Measurements from ENCODE around the gene IREB2.

Gene IREB2

DNA sequence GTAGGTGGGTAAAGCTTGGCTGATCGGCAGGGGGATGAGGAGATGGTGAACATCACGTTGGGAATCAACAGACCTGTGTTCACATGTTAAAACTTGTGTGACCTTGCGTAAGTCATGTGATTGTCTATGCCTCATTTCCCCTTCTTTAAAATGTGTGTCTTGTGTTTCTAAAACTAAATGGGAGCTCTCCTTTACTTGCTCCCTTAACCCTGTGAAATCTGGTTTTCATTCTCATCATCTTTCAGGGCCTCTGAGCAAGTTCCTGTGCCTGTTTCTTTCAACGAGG lies 29.7 kb upstream of the IREB2 start:
- no peak for DNase-seq (ENCODE audit: insufficient read length)
- no peak for FAIRE-seq
- TF ChIP-seq TAF1 (IDR thresholded peaks at IDR 0.05; ENCODE audit: borderline replicate concordance, low read depth, low read length) (no peak), POLR2AphosphoS5 (IDR thresholded peaks at IDR 0.05; ENCODE audit: low read depth, low read length) (no peak), POLR2A (IDR thresholded peaks at IDR 0.05; ENCODE audit: low read depth, low read length) (no peak)

DNA sequence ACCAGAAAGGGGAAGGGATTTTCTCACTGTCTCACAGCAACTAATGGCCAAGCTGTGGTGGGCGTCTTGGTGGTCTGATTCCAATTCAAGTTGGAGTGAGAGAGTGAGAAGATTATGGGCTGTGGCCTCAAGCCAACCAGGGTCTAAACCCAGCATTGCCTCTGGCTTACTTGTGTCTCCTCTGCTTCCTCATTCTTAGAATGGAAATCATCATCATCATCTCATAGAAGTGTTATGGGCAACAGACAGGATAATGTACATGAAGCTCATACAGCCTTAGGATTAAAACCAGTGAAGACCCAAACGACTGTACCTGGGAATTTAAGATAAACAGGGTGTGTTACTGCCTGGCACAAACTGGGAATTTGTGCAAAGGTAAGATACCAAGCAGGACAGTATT lies 29.1 kb upstream of the IREB2 start:
- DNase-seq (ENCODE audit: insufficient read length) = no peak
- FAIRE-seq = no peak
- no peak for TF ChIP-seq POLR2A (IDR thresholded peaks at IDR 0.05; ENCODE audit: low read depth, low read length)
- no peak for TF ChIP-seq TAF1 (IDR thresholded peaks at IDR 0.05; ENCODE audit: borderline replicate concordance, low read depth, low read length)
- no peak for TF ChIP-seq POLR2AphosphoS5 (IDR thresholded peaks at IDR 0.05; ENCODE audit: low read depth, low read length)

DNA sequence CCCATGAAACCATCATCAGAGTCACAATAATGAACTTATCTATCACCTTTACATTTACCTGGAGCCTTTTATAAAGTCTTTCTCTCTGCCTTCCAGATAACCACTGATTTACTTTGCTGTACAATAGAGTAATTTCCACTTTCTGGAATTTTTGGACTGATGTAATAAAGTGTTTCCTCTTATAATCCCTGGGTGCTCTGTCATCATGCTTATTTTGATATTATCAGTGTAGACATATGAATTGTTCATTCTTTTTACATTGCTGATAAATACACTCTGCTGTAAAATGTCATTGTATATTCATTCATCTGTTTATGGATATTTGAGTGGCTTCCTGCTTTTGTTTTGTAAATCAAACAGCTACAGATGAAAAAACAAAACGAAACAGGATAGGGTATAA lies 27.0 kb upstream of the IREB2 start:
- TF ChIP-seq POLR2A (IDR thresholded peaks at IDR 0.05; ENCODE audit: low read depth, low read length) (no peak), POLR2AphosphoS5 (IDR thresholded peaks at IDR 0.05; ENCODE audit: low read depth, low read length) (no peak), TAF1 (IDR thresholded peaks at IDR 0.05; ENCODE audit: borderline replicate concordance, low read depth, low read length) (no peak)
- FAIRE-seq = no peak
- DNase-seq (ENCODE audit: insufficient read length) = no peak

- FAIRE-seq = no peak
Observed at GRCh38 chr15:78414621-78415250, 23.3 kb upstream of the IREB2 start.

DNA sequence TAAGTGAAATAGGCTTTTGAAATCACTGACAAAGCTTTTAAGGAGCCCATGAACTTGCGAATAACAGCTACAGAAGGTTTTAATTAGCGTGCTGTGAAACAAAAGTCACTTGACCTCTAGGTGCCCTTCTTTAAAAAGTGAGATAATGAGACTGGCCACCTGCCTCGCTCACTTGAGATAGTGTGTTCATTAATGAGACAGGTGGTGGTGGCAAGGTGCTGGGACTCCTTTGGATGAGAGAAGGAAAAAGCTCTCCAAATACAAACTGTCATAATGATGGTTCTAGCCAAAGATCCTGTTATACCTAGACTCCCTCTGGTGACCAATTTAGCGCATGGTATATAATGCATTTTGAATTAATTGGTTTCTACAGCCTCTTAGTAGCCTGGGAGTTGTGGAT lies 22.7 kb upstream of the IREB2 start:
- FAIRE-seq = no peak
- TF ChIP-seq POLR2A (IDR thresholded peaks at IDR 0.05; ENCODE audit: low read depth, low read length) (no peak), TAF1 (IDR thresholded peaks at IDR 0.05; ENCODE audit: borderline replicate concordance, low read depth, low read length) (no peak), POLR2AphosphoS5 (IDR thresholded peaks at IDR 0.05; ENCODE audit: low read depth, low read length) (no peak)
- DNase-seq (ENCODE audit: insufficient read length) = no peak

More at GRCh38 chr15:78414621-78415250, 23.3 kb upstream of the IREB2 start:
- TF ChIP-seq POLR2AphosphoS5 (IDR thresholded peaks at IDR 0.05; ENCODE audit: low read depth, low read length) (no peak), POLR2A (IDR thresholded peaks at IDR 0.05; ENCODE audit: low read depth, low read length) (no peak), TAF1 (IDR thresholded peaks at IDR 0.05; ENCODE audit: borderline replicate concordance, low read depth, low read length) (no peak)
- no peak for DNase-seq (ENCODE audit: insufficient read length)

DNA sequence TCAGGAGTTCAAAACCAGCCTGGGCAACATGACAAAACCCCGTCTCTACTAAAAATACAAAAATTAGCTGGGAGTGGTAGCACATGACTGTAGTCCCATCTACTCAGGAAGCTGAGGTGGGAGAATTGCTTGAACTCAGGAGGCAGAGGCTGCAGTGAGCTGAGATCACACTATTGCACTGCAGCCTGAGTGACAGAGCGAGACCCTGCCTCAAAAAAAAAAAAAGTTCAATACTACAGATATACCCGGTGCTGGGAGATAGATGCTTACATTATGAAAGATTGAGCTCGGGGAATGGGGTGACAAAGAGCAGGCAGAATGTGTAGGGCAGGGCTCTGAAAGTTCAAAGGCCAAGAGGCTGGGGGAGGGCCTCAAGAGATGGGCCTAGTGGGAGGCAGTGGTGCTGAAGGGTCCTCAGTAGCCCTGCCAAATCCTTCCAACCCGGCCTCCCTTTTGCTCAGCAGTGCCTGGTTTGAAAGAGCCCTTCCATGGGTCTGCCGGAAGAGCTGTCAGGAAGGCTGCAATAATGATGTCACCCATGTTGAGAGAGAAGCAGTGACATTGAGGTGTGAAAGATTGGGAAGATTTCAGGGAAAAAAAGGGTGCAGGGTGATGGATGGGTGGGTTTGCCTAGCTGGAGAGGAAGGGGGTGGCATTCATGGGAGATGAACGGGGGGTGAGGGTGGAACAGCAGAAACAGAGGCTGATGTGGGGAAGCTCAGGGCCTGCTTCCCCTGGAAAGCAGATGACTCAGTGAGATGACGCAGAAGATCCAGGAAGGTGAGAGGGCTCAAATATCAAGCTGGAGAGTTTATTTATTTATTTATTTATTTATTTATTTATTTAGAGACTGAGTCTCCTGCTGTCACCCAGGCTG lies 20.0 kb upstream of the IREB2 start:
- FAIRE-seq (no peak), DNase-seq (ENCODE audit: insufficient read length) (no peak)
- no peak for TF ChIP-seq POLR2A (IDR thresholded peaks at IDR 0.05; ENCODE audit: low read depth, low read length)
- TF ChIP-seq TAF1 (IDR thresholded peaks at IDR 0.05; ENCODE audit: borderline replicate concordance, low read depth, low read length) = no peak
- no peak for TF ChIP-seq POLR2AphosphoS5 (IDR thresholded peaks at IDR 0.05; ENCODE audit: low read depth, low read length)

- no peak for DNase-seq (ENCODE audit: insufficient read length)
- no peak for FAIRE-seq
Observed at GRCh38 chr15:78418686-78419085, 19.3 kb upstream of the IREB2 start.

GRCh38 chr15:78419367-78419766 lies 18.6 kb upstream of the IREB2 start:
- TF ChIP-seq POLR2AphosphoS5 (IDR thresholded peaks at IDR 0.05; ENCODE audit: low read depth, low read length) (no peak), TAF1 (IDR thresholded peaks at IDR 0.05; ENCODE audit: borderline replicate concordance, low read depth, low read length) (no peak), POLR2A (IDR thresholded peaks at IDR 0.05; ENCODE audit: low read depth, low read length) (no peak)
- DNase-seq (ENCODE audit: insufficient read length) = no peak
- FAIRE-seq = no peak

More at GRCh38 chr15:78418686-78419085, 19.3 kb upstream of the IREB2 start:
- TF ChIP-seq POLR2AphosphoS5 (IDR thresholded peaks at IDR 0.05; ENCODE audit: low read depth, low read length) = no peak
- no peak for TF ChIP-seq TAF1 (IDR thresholded peaks at IDR 0.05; ENCODE audit: borderline replicate concordance, low read depth, low read length)
- TF ChIP-seq POLR2A (IDR thresholded peaks at IDR 0.05; ENCODE audit: low read depth, low read length) = no peak

- FAIRE-seq (no peak), DNase-seq (ENCODE audit: insufficient read length) (no peak)
- TF ChIP-seq POLR2A (IDR thresholded peaks at IDR 0.05; ENCODE audit: low read depth, low read length) (no peak), POLR2AphosphoS5 (IDR thresholded peaks at IDR 0.05; ENCODE audit: low read depth, low read length) (no peak), TAF1 (IDR thresholded peaks at IDR 0.05; ENCODE audit: borderline replicate concordance, low read depth, low read length) (no peak)
Observed at GRCh38 chr15:78420220-78420619, 17.8 kb upstream of the IREB2 start.

DNA sequence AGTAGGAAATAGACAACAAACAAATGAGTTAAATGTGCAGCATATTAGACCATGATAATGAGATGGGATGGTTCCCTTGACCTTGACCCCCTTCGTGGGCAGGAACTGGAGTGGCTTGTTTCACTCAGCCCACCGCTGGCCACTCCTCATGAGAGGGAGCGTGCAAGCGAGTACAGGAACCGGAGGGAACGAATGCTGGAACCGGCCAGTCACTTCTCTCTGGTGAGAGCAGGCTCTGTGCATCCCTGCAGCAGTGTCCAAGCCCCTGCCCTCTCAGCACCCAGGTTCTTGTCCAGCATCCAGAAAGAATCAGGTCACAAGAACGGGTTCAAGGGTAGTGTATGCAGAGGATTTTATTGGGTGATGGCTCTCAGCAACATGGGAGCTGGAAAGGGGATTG lies 17.2 kb upstream of the IREB2 start:
- DNase-seq (ENCODE audit: insufficient read length) (no peak), FAIRE-seq (no peak)
- TF ChIP-seq POLR2A (IDR thresholded peaks at IDR 0.05; ENCODE audit: low read depth, low read length) = no peak
- no peak for TF ChIP-seq TAF1 (IDR thresholded peaks at IDR 0.05; ENCODE audit: borderline replicate concordance, low read depth, low read length)
- no peak for TF ChIP-seq POLR2AphosphoS5 (IDR thresholded peaks at IDR 0.05; ENCODE audit: low read depth, low read length)

DNA sequence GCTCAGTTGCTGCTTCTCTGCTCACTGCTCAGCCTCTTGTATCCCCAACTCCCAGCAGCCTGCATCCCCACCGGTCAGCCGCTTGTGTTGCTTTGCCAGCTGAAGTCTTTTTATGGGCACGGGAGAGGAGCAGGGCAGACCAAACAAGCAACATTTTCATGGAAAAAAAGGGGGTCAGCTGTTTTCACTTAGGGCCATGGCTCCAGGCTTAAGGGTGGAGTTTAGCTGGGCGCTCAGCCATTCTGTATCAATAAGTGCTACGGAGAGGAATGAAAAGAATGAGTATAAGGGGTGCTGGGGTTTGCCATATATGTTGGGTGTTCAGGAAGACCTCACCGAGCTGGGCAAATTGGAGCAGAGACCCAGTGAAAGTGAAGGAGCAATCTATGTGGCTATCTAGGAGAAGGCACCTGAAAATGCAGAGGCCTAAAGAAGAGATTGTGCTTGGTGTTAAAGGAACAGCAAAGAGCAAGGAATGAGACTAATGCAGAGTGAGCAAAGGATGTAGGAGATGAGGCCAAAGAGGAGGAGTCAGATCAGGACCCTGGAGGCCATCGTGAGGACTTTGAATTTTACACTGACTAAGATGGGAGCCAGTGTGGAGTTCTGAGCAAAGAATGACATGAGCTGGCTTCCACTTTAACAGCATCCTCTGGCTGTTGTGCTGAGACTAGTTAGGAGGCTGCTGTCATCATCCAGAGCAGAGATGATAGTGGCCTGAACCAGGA lies 16.6 kb upstream of the IREB2 start:
- TF ChIP-seq POLR2AphosphoS5 (IDR thresholded peaks at IDR 0.05; ENCODE audit: low read depth, low read length) = no peak
- TF ChIP-seq TAF1 (IDR thresholded peaks at IDR 0.05; ENCODE audit: borderline replicate concordance, low read depth, low read length) = no peak
- no peak for TF ChIP-seq POLR2A (IDR thresholded peaks at IDR 0.05; ENCODE audit: low read depth, low read length)
- FAIRE-seq = no peak
- DNase-seq (ENCODE audit: insufficient read length) = no peak
